RCC 7860 (cell line): ENCODE results near the gene CYLD.

Source experiments
- DNase-seq: peaks from one replicate; pipeline ENCODE4 v3.0.0-alpha.2; 2015; ENCODE audit warnings: low spot score
- FAIRE-seq: peaks from 2 replicates; lab custom pipeline; 2012; peaks lifted over from hg19 to GRCh38; lab: Jason Lieb, UNC

Gene CYLD

GRCh38 chr16:50841081-50841886 lies 99.4 kb downstream of the CYLD start:
- no peak for FAIRE-seq
- DNase-seq, result no peak

GRCh38 chr16:50842013-50842505 lies 100.2 kb downstream of the CYLD start:
- FAIRE-seq (no peak), DNase-seq (no peak)

GRCh38 chr16:50842589-50842988 lies 100.7 kb downstream of the CYLD start:
- FAIRE-seq (no peak), DNase-seq (no peak)

GRCh38 chr16:50844840-50845239 lies 103.0 kb downstream of the CYLD start:
- DNase-seq (no peak), FAIRE-seq (no peak)

- no peak for FAIRE-seq
- no peak for DNase-seq
Observed at GRCh38 chr16:50845296-50845695, 103.4 kb downstream of the CYLD start.

GRCh38 chr16:50846511-50846910 lies 104.6 kb downstream of the CYLD start:
- DNase-seq (no peak), FAIRE-seq (no peak)

GRCh38 chr16:50847166-50847565 lies 105.3 kb downstream of the CYLD start:
- DNase-seq, result no peak
- no peak for FAIRE-seq

- DNase-seq (no peak), FAIRE-seq (no peak)
Observed at GRCh38 chr16:50848755-50849514, 107.0 kb downstream of the CYLD start.
